ENCODE data around the gene CD80. TPM values are rescaled to one million over a fixed set of nuclear protein-coding genes. Genes with fewer than 3 reads are reported as not detected.

Gene CD80
- total and polyA plus RNA-seq, 10 of the 15 experiments (the other 5 are each of a cell fraction or from before 2014, with no cell fraction given), result 41.4 to 137 (median 58.1) TPM

DNA sequence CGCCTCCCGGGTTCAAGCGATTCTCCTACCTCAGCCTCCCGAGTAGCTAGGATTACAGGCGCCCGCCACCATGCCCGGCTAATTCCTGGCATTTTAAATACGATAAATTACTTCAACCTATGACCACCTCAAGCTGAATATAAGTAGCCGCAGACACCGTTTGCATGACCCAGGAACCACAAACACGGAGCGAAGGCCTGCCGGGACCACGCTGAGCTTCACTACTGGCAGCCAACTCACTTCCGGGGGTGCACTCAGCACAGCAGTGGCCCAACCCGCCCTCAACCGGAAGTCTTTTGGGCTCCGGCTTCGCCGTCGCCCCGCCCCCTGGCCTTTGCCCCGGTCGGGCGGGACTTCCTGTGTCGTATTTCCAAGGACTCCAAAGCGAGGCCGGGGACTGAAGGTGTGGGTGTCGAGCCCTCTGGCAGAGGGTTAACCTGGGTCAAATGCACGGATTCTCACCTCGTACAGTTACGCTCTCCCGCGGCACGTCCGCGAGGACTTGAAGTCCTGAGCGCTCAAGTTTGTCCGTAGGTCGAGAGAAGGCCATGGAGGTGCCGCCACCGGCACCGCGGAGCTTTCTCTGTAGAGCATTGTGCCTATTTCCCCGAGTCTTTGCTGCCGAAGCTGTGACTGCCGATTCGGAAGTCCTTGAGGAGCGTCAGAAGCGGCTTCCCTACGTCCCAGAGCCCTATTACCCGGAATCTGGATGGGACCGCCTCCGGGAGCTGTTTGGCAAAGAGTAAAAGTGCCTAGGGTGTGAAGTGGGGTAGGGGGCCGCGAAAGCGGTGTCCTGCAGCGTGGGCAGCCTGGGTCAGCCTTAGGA, 61.0 kb downstream of the CD80 start, which contains the start of gene TIMMDC1 (continued):
- TF ChIP-seq, protein P1, sequence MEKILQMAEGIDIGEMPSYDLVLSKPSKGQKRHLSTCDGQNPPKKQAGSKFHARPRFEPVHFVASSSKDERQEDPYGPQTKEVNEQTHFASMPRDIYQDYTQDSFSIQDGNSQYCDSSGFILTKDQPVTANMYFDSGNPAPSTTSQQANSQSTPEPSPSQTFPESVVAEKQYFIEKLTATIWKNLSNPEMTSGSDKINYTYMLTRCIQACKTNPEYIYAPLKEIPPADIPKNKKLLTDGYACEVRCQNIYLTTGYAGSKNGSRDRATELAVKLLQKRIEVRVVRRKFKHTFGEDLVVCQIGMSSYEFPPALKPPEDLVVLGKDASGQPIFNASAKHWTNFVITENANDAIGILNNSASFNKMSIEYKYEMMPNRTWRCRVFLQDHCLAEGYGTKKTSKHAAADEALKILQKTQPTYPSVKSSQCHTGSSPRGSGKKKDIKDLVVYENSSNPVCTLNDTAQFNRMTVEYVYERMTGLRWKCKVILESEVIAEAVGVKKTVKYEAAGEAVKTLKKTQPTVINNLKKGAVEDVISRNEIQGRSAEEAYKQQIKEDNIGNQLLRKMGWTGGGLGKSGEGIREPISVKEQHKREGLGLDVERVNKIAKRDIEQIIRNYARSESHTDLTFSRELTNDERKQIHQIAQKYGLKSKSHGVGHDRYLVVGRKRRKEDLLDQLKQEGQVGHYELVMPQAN (conservative IDR thresholded peaks at IDR 0.05), result peak; percentile 70
- TF ChIP-seq, protein P2, sequence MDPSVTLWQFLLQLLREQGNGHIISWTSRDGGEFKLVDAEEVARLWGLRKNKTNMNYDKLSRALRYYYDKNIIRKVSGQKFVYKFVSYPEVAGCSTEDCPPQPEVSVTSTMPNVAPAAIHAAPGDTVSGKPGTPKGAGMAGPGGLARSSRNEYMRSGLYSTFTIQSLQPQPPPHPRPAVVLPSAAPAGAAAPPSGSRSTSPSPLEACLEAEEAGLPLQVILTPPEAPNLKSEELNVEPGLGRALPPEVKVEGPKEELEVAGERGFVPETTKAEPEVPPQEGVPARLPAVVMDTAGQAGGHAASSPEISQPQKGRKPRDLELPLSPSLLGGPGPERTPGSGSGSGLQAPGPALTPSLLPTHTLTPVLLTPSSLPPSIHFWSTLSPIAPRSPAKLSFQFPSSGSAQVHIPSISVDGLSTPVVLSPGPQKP (IDR thresholded peaks at IDR 0.05; ENCODE audit: low read depth, low read length), result peak; percentile 97
- TF ChIP-seq, protein P3, sequence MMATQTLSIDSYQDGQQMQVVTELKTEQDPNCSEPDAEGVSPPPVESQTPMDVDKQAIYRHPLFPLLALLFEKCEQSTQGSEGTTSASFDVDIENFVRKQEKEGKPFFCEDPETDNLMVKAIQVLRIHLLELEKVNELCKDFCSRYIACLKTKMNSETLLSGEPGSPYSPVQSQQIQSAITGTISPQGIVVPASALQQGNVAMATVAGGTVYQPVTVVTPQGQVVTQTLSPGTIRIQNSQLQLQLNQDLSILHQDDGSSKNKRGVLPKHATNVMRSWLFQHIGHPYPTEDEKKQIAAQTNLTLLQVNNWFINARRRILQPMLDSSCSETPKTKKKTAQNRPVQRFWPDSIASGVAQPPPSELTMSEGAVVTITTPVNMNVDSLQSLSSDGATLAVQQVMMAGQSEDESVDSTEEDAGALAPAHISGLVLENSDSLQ (IDR thresholded peaks at IDR 0.05), result 0 out of 2 replicates have a peak, but pooled peaks have one; percentile 47
- TF ChIP-seq HDAC2 (IDR thresholded peaks at IDR 0.05) (no peak), SP1 (IDR thresholded peaks at IDR 0.05; ENCODE audit: low read depth, low read length) (peak; percentile 83), MEF2B (IDR thresholded peaks at IDR 0.05; ENCODE audit: partially characterized antibody, poor library complexity, severe bottlenecking) (no peak), CREM (IDR thresholded peaks at IDR 0.05; ENCODE audit: low read depth) (peak; percentile 86), LARP7 (IDR thresholded peaks at IDR 0.05) (peak; percentile 83; the same call in 1 of the 2 replicates), STAT1 (conservative IDR thresholded peaks at IDR 0.05) (no peak), MTA3 (IDR thresholded peaks at IDR 0.05; ENCODE audit: borderline replicate concordance, low read length) (no peak), NFXL1 (IDR thresholded peaks at IDR 0.05; ENCODE audit: borderline replicate concordance) (no peak), NRF1 (conservative IDR thresholded peaks at IDR 0.05; ENCODE audit: low read depth, low read length) (0 out of 2 replicates have a peak, but pooled peaks have one; percentile 9), CEBPB (IDR thresholded peaks at IDR 0.05; ENCODE audit: borderline replicate concordance in 1 of 2, low read depth in 2 of 2, low read length in 2 of 2) (no peak), SREBF2 (IDR thresholded peaks at IDR 0.05; ENCODE audit: low read length) (peak; percentile 45; the same call in 1 of the 2 replicates)
- TF ChIP-seq, protein P4, sequence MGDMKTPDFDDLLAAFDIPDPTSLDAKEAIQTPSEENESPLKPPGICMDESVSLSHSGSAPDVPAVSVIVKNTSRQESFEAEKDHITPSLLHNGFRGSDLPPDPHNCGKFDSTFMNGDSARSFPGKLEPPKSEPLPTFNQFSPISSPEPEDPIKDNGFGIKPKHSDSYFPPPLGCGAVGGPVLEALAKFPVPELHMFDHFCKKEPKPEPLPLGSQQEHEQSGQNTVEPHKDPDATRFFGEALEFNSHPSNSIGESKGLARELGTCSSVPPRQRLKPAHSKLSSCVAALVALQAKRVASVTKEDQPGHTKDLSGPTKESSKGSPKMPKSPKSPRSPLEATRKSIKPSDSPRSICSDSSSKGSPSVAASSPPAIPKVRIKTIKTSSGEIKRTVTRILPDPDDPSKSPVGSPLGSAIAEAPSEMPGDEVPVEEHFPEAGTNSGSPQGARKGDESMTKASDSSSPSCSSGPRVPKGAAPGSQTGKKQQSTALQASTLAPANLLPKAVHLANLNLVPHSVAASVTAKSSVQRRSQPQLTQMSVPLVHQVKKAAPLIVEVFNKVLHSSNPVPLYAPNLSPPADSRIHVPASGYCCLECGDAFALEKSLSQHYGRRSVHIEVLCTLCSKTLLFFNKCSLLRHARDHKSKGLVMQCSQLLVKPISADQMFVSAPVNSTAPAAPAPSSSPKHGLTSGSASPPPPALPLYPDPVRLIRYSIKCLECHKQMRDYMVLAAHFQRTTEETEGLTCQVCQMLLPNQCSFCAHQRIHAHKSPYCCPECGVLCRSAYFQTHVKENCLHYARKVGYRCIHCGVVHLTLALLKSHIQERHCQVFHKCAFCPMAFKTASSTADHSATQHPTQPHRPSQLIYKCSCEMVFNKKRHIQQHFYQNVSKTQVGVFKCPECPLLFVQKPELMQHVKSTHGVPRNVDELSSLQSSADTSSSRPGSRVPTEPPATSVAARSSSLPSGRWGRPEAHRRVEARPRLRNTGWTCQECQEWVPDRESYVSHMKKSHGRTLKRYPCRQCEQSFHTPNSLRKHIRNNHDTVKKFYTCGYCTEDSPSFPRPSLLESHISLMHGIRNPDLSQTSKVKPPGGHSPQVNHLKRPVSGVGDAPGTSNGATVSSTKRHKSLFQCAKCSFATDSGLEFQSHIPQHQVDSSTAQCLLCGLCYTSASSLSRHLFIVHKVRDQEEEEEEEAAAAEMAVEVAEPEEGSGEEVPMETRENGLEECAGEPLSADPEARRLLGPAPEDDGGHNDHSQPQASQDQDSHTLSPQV (IDR thresholded peaks at IDR 0.05), result no peak
- TF ChIP-seq, protein P5, sequence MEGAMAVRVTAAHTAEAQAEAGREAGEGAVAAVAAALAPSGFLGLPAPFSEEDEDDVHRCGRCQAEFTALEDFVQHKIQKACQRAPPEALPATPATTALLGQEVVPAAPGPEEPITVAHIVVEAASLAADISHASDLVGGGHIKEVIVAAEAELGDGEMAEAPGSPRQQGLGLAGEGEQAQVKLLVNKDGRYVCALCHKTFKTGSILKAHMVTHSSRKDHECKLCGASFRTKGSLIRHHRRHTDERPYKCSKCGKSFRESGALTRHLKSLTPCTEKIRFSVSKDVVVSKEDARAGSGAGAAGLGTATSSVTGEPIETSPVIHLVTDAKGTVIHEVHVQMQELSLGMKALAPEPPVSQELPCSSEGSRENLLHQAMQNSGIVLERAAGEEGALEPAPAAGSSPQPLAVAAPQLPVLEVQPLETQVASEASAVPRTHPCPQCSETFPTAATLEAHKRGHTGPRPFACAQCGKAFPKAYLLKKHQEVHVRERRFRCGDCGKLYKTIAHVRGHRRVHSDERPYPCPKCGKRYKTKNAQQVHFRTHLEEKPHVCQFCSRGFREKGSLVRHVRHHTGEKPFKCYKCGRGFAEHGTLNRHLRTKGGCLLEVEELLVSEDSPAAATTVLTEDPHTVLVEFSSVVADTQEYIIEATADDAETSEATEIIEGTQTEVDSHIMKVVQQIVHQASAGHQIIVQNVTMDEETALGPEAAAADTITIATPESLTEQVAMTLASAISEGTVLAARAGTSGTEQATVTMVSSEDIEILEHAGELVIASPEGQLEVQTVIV (IDR thresholded peaks at IDR 0.05; ENCODE audit: borderline replicate concordance, partially characterized antibody), result peak; percentile 60
- TF ChIP-seq, protein P6, sequence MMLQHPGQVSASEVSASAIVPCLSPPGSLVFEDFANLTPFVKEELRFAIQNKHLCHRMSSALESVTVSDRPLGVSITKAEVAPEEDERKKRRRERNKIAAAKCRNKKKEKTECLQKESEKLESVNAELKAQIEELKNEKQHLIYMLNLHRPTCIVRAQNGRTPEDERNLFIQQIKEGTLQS (IDR thresholded peaks at IDR 0.05; ENCODE audit: borderline replicate concordance, extremely low read depth, low read depth, low read length), result no peak
